HepG2 (cell line): ENCODE measurements around the gene ANAPC2. TPM values are rescaled to one million over a fixed set of nuclear protein-coding genes. Genes with fewer than 3 reads are reported as not detected.

Experiments used
- ATAC-seq: fragments of 200-7000 bp; cut with Tn5 transposase; 3 replicates; pipeline ENCODE4 v1.9.1; 2020; ENCODE audit warnings: mild to moderate bottlenecking, moderate library complexity
- BruUV-seq: library from RNA; stranded (reverse); fragments of 400-500 nt; replicated peaks from 2 replicates; lab custom pipeline; 2021; lab: Mats Ljungman, UMichigan
- CTCF ChIA-PET: fragments of 300-600 bp; formaldehyde crosslinking; extraction: SDS; loops from one replicate; lab custom pipeline; 2021; ENCODE audit warnings: low total read pairs, inconsistent platforms, low intra/inter-chr PET ratio; lab: Yijun Ruan, JAX
- POLR2A ChIA-PET: fragments of 350-600 bp; sonication (Branson Sonifier 250); formaldehyde crosslinking; loops from one replicate; lab custom pipeline; 2020; ENCODE audit warnings: antibody characterized with exemption, inconsistent platforms; lab: Yijun Ruan, JAX
- DNase-seq: peaks from one replicate; pipeline ENCODE4 v3.0.0-alpha.2; 2015; ENCODE audit warnings: low spot score
- FAIRE-seq: peaks from 3 replicates; lab custom pipeline; 2011; peaks lifted over from hg19 to GRCh38; lab: Jason Lieb, UNC
- H2AFZ ChIP-seq: one replicate; pipeline ENCODE4 v1.6.1; 2011; ENCODE audit warnings: low read length, inconsistent platforms
- H3K27ac ChIP-seq: fragments of 300-600 bp; 3 replicates; pipeline ENCODE4 v1.8.0; 2011; ENCODE audit warnings: mixed run types, mild to moderate bottlenecking, mixed read lengths, low read length, inconsistent platforms; ENCODE audit not compliant: insufficient read depth; ENCODE audit errors: extremely low read length
- H3K27me3 ChIP-seq, 2 experiments: fragments of 200-600 bp in 1 of 2; 2 replicates in 1 of 2; 3 replicates in 1 of 2; pipeline versions ENCODE4 v1.6.0 to v1.8.0; 2011; ENCODE audit warnings: low read length in 2 of 2, mild to moderate bottlenecking in 2 of 2, moderate library complexity in 2 of 2, inconsistent platforms in 1 of 2; ENCODE audit not compliant: insufficient read depth in 2 of 2, control insufficient read depth in 1 of 2
- H3K36me3 ChIP-seq, 2 experiments: fragments of 200-600 bp in 1 of 2; replicated peaks in 1 of 2; 2 replicates in 1 of 2; 3 replicates in 1 of 2; pipeline versions ENCODE4 v1.5.1 to v1.8.0; 2011; ENCODE audit warnings: low read length in 2 of 2, inconsistent platforms in 1 of 2; ENCODE audit not compliant: insufficient read depth in 2 of 2, control insufficient read depth in 1 of 2
- H3K4me1 ChIP-seq: 2 replicates; pipeline ENCODE4 v1.5.1; 2012; ENCODE audit warnings: low read length, inconsistent platforms; ENCODE audit not compliant: insufficient read depth
- H3K4me2 ChIP-seq: 2 replicates; pipeline ENCODE4 v1.6.0; 2011; ENCODE audit warnings: low read depth, low read length, inconsistent platforms
- H3K4me3 ChIP-seq, 3 experiments: fragments of 200-600 bp in 1 of 3; sonication (generic), shearing (Covaris generic) in 1 of 3; replicated peaks in 1 of 3; 2 replicates each; pipeline ENCODE4 v1.5.1; 2011 to 2016; ENCODE audit warnings: low read length in 3 of 3, inconsistent platforms in 2 of 3, low read depth in 2 of 3, mild to moderate bottlenecking in 2 of 3, control low read depth in 1 of 3, mixed read lengths in 1 of 3; ENCODE audit not compliant: insufficient read depth in 1 of 3
- H3K79me2 ChIP-seq: one replicate; pipeline ENCODE4 v1.6.1; 2011; ENCODE audit warnings: low read length, inconsistent platforms; ENCODE audit not compliant: insufficient read depth
- H3K9ac ChIP-seq: 2 replicates; pipeline ENCODE4 v1.6.0; 2011; ENCODE audit warnings: mild to moderate bottlenecking, low read depth, low read length, inconsistent platforms; ENCODE audit not compliant: insufficient read depth
- H3K9me3 ChIP-seq: 2 replicates; pipeline ENCODE4 v1.5.1; 2012; ENCODE audit warnings: mild to moderate bottlenecking, low read length
- H4K20me1 ChIP-seq: 2 replicates; pipeline ENCODE4 v1.6.0; 2011; ENCODE audit warnings: inconsistent platforms, mild to moderate bottlenecking, low read length, moderate library complexity; ENCODE audit not compliant: insufficient read depth
- DMAP1 ChIP-seq: IDR thresholded peaks from 2 replicates; pipeline ENCODE4 v1.6.1; 2016
- DNMT1 ChIP-seq: sonication (generic); formaldehyde crosslinking; IDR thresholded peaks from 2 replicates; pipeline ENCODE4 v1.5.1; 2020; ENCODE audit warnings: mild to moderate bottlenecking, missing genetic modification reagents
- NONO ChIP-seq, 2 experiments: fragments of 450-650 bp in 1 of 2; sonication (generic) in 1 of 2; formaldehyde crosslinking in 1 of 2; IDR thresholded peaks in 1 of 2; conservative IDR thresholded peaks in 1 of 2; 2 replicates each; pipeline versions ENCODE4 v1.6.1 to v1.8.0; 2017 to 2022; ENCODE audit warnings: mild to moderate bottlenecking in 1 of 2, missing genetic modification reagents in 1 of 2, moderate library complexity in 1 of 2
- RBAK ChIP-seq: sonication (generic); formaldehyde crosslinking; IDR thresholded peaks from 2 replicates; pipeline ENCODE4 v1.5.1; 2020; ENCODE audit warnings: mild to moderate bottlenecking, missing genetic modification reagents
- RBFOX2 ChIP-seq: fragments of 200-400 bp; formaldehyde crosslinking; IDR thresholded peaks from 2 replicates; pipeline ENCODE4 v1.6.1; 2017; ENCODE audit warnings: low read depth, mild to moderate bottlenecking, low read length
- YEATS4 ChIP-seq: sonication (generic); formaldehyde crosslinking; IDR thresholded peaks from 2 replicates; pipeline ENCODE4 v1.4.0; 2020; ENCODE audit warnings: missing genetic modification reagents, borderline replicate concordance
- ZFP36L1 ChIP-seq: sonication (generic); formaldehyde crosslinking; IDR thresholded peaks from 2 replicates; pipeline ENCODE4 v1.8.0; 2022; ENCODE audit warnings: mild to moderate bottlenecking, missing genetic modification reagents, moderate library complexity
- ZNF333 ChIP-seq: sonication (generic); formaldehyde crosslinking; IDR thresholded peaks from 2 replicates; pipeline ENCODE4 v1.4.0; 2020; ENCODE audit warnings: mild to moderate bottlenecking, missing genetic modification reagents, borderline replicate concordance
- ZNF569 ChIP-seq: sonication (generic); formaldehyde crosslinking; IDR thresholded peaks from 2 replicates; pipeline ENCODE4 v1.5.0; 2020; ENCODE audit warnings: mild to moderate bottlenecking, missing genetic modification reagents, moderate library complexity, borderline replicate concordance
- ZNF619 ChIP-seq: sonication (generic); formaldehyde crosslinking; IDR thresholded peaks from 2 replicates; pipeline ENCODE4 v1.4.0; 2020; ENCODE audit warnings: mild to moderate bottlenecking, missing genetic modification reagents
- ZNF800 ChIP-seq: sonication (generic); formaldehyde crosslinking; IDR thresholded peaks from 2 replicates; pipeline ENCODE4 v1.4.0; 2020; ENCODE audit warnings: missing genetic modification reagents
- WGBS: methylation state at CpG from one replicate; pipeline ENCODE4 v1.1.6; 2017; ENCODE audit warnings: low lambda C conversion rate; 5-methylcytosine and 5-hydroxymethylcytosine counted together
- in situ Hi-C: cut with HindIII; loops from 2 replicates; pipeline ENCODE4 v1.10.0; 2017; ENCODE audit warnings: low pct_unique_long_range_greater_than_20kb; ENCODE audit not compliant: extremely low pct_ligation_motif_present
- intact Hi-C: fragments of 100-400 bp; cut with micrococcal nuclease; formaldehyde crosslinking; loops from one replicate; pipeline ENCODE4 v1.10.0; 2022; ENCODE audit not compliant: unreplicated experiment
- polyA plus RNA-seq, 8 experiments: library from polyadenylated mRNA; depleted of rRNA in 3 of 8; stranded (reverse) in 7 of 8; unstranded in 1 of 8; fragments of >200 nt; fragmentation: Illumina TruSeq in 4 of 8; extraction: Trizol in 4 of 8; gene quantifications; 2 replicates each; pipeline versions ENCODE4 v1.2.1 to v1.2.3, GENCODE V29; 2011 to 2016; ENCODE audit warnings: low read depth in 4 of 8, missing spikeins in 1 of 8, mixed read lengths in 1 of 8; ENCODE audit not compliant: insufficient read depth in 1 of 8
- total RNA-seq, 5 experiments: library from RNA; depleted of rRNA; stranded (reverse); fragments of >200 nt; fragmentation: Illumina TruSeq; extraction: Trizol; gene quantifications; 2 replicates each; pipeline ENCODE4 v1.2.3, GENCODE V29; 2016; ENCODE audit warnings: low read depth in 1 of 5

The ANAPC2 gene
- total and polyA plus RNA-seq, 2 of the 13 experiments (the other 11 are each of a cell fraction or from before 2014, with no cell fraction given): 12.3 to 15.4 TPM

GRCh38 chr9:137191691-137192447 lies 3.5 kb upstream of the ANAPC2 start (continued):
- TF ChIP-seq ZNF619 (CRISPR knock-in tag) (no peak), RBFOX2 (peak; percentile 57; the same call in 1 of the 2 replicates), ZNF800 (no peak), RBAK (no peak)
- TF ChIP-seq, all 625 proteins: peak for 2

DNA sequence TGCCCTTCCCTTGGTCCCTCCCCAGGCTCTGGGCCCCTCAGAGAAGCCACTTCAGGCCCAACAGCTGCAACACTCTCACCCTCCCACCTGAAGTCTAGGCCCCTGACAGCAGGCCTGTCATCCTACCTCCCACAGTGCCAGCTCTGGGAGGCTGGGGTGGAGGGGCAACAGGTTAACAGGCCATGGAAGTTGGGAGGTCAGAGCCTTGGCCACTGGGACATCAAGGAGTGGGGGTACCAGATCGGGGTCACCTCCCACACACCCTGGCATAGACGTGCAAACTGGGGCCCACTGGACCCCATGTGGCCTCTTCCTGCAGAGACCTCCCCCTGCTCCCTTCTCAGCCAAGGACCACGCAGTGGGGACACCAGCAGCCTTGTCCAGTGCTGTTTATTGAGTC lies 2.9 kb upstream of the ANAPC2 start:
- no peaks in the 10 kb centered on the region for H3K27me3 ChIP-seq
- ChIA-PET POLR2A (interaction anchor here (3.2 to 3.8 kb wide), 3 partner anchors 7 to 32 kb away, joined by 38 to 52 read pairs (median 47); partner anchors contain the start of genes RNF208 and TPRN), CTCF (interaction anchor here (0.9 kb wide), 1 partner anchor 36 kb away, joined by 3 read pairs; the partner anchor contains the start of gene RNF224)
- H3K4me2 ChIP-seq: no peak overlapping the region
- TF ChIP-seq DMAP1 (CRISPR knock-in tag) (no peak), NONO (IDR thresholded peaks at IDR 0.05) (no peak), NONO (CRISPR knock-in tag; conservative IDR thresholded peaks at IDR 0.05) (0 out of 2 replicates have a peak, but pooled peaks have one; percentile 19), ZNF569 (CRISPR knock-in tag) (no peak), DNMT1 (no peak), ZNF333 (CRISPR knock-in tag) (no peak), YEATS4 (no peak), ZFP36L1 (no peak)
- FAIRE-seq (no peak), ATAC-seq (no peak), DNase-seq (no peak)
- in situ Hi-C loops (no loop called here), intact Hi-C loops (no loop called here)
- BruUV-seq: no TSS peak
- H3K27ac ChIP-seq: no peak overlapping the region
- no peaks in the 10 kb centered on the region for H4K20me1 ChIP-seq
- 100% methylated on average over 1 of the region's 3 CpGs for WGBS
- peaks cover 47% of the 10 kb centered on the region for H3K4me1 ChIP-seq
- peaks cover 45% of the 10 kb centered on the region for H3K79me2 ChIP-seq
- no peak overlapping the region for H2AFZ ChIP-seq
- H3K9ac ChIP-seq: no peak overlapping the region
- peaks cover 9 to 14% of the 10 kb centered on the region in 2 experiments; a peak in 3 of 5 replicates for H3K36me3 ChIP-seq
- H3K4me3 ChIP-seq: no peak overlapping the region
- H3K9me3 ChIP-seq: no peaks in the 10 kb centered on the region
